HepG2 (cell line): Measurements from ENCODE around the gene ORMDL3.

ENCODE experiments used
- GPN1 ChIP-seq: sonication (generic); formaldehyde crosslinking; IDR thresholded peaks from 2 replicates; pipeline ENCODE4 v1.5.1; 2020; ENCODE audit warnings: missing genetic modification reagents, borderline replicate concordance
- MAX ChIP-seq: IDR thresholded peaks from 2 replicates; pipeline ENCODE4 v1.6.1; 2012; ENCODE audit warnings: inconsistent platforms
- NR1H2 ChIP-seq: sonication (generic); formaldehyde crosslinking; IDR thresholded peaks from 2 replicates; pipeline ENCODE4 v1.8.1; 2022; ENCODE audit warnings: low read depth, missing genetic modification reagents, borderline replicate concordance
- PHB2 ChIP-seq: fragments of 450-650 bp; IDR thresholded peaks from 2 replicates; pipeline ENCODE4 v1.6.1; 2018; ENCODE audit not compliant: partially characterized antibody
- PHF20 ChIP-seq: sonication (generic); formaldehyde crosslinking; IDR thresholded peaks from 2 replicates; pipeline ENCODE4 v1.5.0; 2020; ENCODE audit warnings: mild to moderate bottlenecking, missing genetic modification reagents
- RAD21 ChIP-seq: fragments of 450-650 bp; formaldehyde crosslinking; IDR thresholded peaks from 2 replicates; pipeline ENCODE4 v1.5.0; 2020; ENCODE audit warnings: mild to moderate bottlenecking
- SSRP1 ChIP-seq: IDR thresholded peaks from 2 replicates; pipeline ENCODE4 v1.6.1; 2016; ENCODE audit warnings: control low read depth
- TCF12 ChIP-seq, 2 experiments: fragments of 450-650 bp in 1 of 2; sonication (generic) in 1 of 2; formaldehyde crosslinking in 1 of 2; IDR thresholded peaks; 2 replicates each; pipeline versions ENCODE4 v1.6.1 to v1.8.0; 2017 to 2022; ENCODE audit warnings: antibody characterized with exemption in 1 of 2, mild to moderate bottlenecking in 1 of 2, missing genetic modification reagents in 1 of 2, moderate library complexity in 1 of 2
- ZNF12 ChIP-seq: sonication (generic); formaldehyde crosslinking; IDR thresholded peaks from 2 replicates; pipeline ENCODE4 v1.5.0; 2020; ENCODE audit warnings: missing genetic modification reagents
- ZNF274 ChIP-seq: sonication (generic); formaldehyde crosslinking; IDR thresholded peaks from 2 replicates; pipeline ENCODE4 v1.5.1; 2020; ENCODE audit warnings: mild to moderate bottlenecking, missing genetic modification reagents
- TF ChIP-seq, protein P1 (sequence below), 2 experiments: fragments of 450-650 bp in 1 of 2; sonication (generic) in 1 of 2; formaldehyde crosslinking; IDR thresholded peaks; 2 replicates each; pipeline versions ENCODE4 v1.5.0 to v1.8.0; 2020 to 2022; ENCODE audit warnings: mild to moderate bottlenecking in 1 of 2, missing genetic modification reagents in 1 of 2
- TF ChIP-seq, protein P2 (sequence below): IDR thresholded peaks from 2 replicates; pipeline ENCODE4 v1.6.1; 2012; ENCODE audit warnings: low read depth, low read length, improper control_type of control experiment

DNA sequence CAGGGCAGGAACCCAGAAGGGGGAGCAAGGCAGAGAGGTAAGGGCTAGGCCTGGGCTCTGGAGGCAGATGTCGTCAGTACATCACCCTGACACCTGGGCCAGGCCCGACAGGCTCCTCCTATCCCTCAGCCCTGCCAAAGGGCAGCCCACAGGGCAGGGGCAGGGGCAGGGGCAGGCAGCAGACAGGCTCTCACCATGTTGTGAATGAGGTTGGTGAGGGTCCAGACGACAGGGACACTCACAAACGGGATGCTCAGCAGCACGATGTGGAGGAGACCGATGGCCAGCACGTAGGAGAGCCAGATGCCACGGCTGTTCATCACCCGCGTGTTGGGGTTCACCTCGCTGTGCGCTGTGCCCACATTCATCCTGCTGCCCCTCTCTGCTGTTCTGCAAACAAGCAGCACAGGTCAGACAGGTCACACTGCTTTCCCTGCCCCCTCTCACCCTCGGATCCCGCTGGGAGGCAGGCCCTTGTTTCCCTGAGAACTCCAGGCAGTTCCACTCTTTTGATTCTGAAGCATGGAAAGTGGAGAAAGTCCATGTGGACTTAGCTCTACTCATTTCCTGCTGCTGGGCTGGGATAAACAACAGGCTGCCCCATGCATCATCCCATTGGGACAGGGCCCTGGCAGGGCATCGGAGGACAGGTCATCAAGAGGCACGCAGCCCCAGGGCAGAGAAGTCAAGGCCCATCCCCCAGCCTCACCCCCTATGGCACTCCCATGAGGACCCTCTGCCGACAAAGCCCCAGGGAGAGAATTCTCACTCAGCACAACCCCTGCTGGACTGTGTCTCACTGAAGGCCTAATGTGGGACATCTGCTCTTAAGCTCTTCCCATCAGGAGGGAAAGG is 3.3 kb downstream of the ORMDL3 start:
- TF ChIP-seq NR1H2 (CRISPR knock-in tag), result no peak; the same call in 1 of the 2 replicates
- peak; percentile 68; the same call in 1 of the 2 replicates for TF ChIP-seq PHF20 (CRISPR knock-in tag)
- TF ChIP-seq, protein P1, sequence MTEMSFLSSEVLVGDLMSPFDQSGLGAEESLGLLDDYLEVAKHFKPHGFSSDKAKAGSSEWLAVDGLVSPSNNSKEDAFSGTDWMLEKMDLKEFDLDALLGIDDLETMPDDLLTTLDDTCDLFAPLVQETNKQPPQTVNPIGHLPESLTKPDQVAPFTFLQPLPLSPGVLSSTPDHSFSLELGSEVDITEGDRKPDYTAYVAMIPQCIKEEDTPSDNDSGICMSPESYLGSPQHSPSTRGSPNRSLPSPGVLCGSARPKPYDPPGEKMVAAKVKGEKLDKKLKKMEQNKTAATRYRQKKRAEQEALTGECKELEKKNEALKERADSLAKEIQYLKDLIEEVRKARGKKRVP (CRISPR knock-in tag; IDR thresholded peaks at IDR 0.05), result peak in 1 of 2 experiments; percentile 87; a peak in 2 of 4 replicates
- no peak for TF ChIP-seq TCF12 (IDR thresholded peaks at IDR 0.05)
- TF ChIP-seq TCF12 (CRISPR knock-in tag; IDR thresholded peaks at IDR 0.05), result 0 out of 2 replicates have a peak, but pooled peaks have one; percentile 88
- peak; percentile 82; the same call in 1 of the 2 replicates for TF ChIP-seq SSRP1 (CRISPR knock-in tag)
- TF ChIP-seq, protein P2, sequence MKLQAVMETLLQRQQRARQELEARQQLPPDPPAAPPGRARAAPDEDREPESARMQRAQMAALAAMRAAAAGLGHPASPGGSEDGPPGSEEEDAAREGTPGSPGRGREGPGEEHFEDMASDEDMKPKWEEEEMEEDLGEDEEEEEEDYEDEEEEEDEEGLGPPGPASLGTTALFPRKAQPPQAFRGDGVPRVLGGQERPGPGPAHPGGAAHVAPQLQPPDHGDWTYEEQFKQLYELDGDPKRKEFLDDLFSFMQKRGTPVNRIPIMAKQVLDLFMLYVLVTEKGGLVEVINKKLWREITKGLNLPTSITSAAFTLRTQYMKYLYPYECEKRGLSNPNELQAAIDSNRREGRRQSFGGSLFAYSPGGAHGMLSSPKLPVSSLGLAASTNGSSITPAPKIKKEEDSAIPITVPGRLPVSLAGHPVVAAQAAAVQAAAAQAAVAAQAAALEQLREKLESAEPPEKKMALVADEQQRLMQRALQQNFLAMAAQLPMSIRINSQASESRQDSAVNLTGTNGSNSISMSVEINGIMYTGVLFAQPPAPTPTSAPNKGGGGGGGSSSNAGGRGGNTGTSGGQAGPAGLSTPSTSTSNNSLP, result peak; percentile 81
- TF ChIP-seq RAD21 (CRISPR knock-in tag), result peak; percentile 60
- TF ChIP-seq ZNF274, result peak; percentile 90
- TF ChIP-seq ZNF12 (CRISPR knock-in tag), result peak; percentile 90
- TF ChIP-seq MAX, result peak; percentile 97
- no peak for TF ChIP-seq PHB2
- TF ChIP-seq GPN1 (CRISPR knock-in tag), result 0 out of 2 replicates have a peak, but pooled peaks have one; percentile 37
